H1 (cell line): Measurements from ENCODE around the gene SCAMP5. TPM values are rescaled to one million over a fixed set of nuclear protein-coding genes. Genes with fewer than 3 reads are reported as not detected.

Experiments used
- CTCF ChIA-PET: fragments of 300-600 bp; sonication (Branson Sonifier 250); formaldehyde crosslinking; loops from one replicate; lab custom pipeline; 2021; ENCODE audit not compliant: partially characterized antibody; lab: Charles Lee
- POLR2A ChIA-PET: fragments of 300-600 bp; sonication (Branson Sonifier 250); formaldehyde crosslinking; loops from one replicate; lab custom pipeline; 2021; ENCODE audit warnings: inconsistent platforms; ENCODE audit not compliant: partially characterized antibody; lab: Charles Lee
- DNase-seq, 2 experiments: peaks; one replicate each; pipeline versions ENCODE4 v3.0.0 to v3.0.0-alpha.2; 2010 to 2022; ENCODE audit warnings: low spot score in 2 of 2, low read depth in 1 of 2, mixed read lengths in 1 of 2
- FAIRE-seq: peaks from 2 replicates; lab custom pipeline; 2011; peaks lifted over from hg19 to GRCh38; lab: Jason Lieb, UNC
- H2AFZ ChIP-seq: 2 replicates; pipeline ENCODE4 v1.8.1; 2012; ENCODE audit warnings: low read length, inconsistent platforms
- H2AK5ac ChIP-seq: 2 replicates; pipeline ENCODE4 v1.6.1; 2013; ENCODE audit warnings: low read depth, low read length
- H2BK120ac ChIP-seq: replicated peaks from 2 replicates; pipeline ENCODE3; 2013; ENCODE audit warnings: low read depth, low read length, inconsistent platforms
- H2BK12ac ChIP-seq: 2 replicates; pipeline ENCODE4 v1.6.1; 2013; ENCODE audit warnings: low read depth, low read length
- H2BK15ac ChIP-seq: 2 replicates; pipeline ENCODE4 v1.6.1; 2013; ENCODE audit warnings: low read length
- H2BK20ac ChIP-seq: 2 replicates; pipeline ENCODE4 v1.6.1; 2013; ENCODE audit warnings: low read length
- H2BK5ac ChIP-seq: 2 replicates; pipeline ENCODE4 v1.6.1; 2013; ENCODE audit warnings: low read depth, low read length
- H3K14ac ChIP-seq: 2 replicates; pipeline ENCODE4 v1.6.1; 2013; ENCODE audit warnings: inconsistent platforms; ENCODE audit not compliant: insufficient read length
- H3K18ac ChIP-seq: 2 replicates; pipeline ENCODE4 v1.6.1; 2013; ENCODE audit warnings: low read length; ENCODE audit errors: extremely low read depth
- H3K23ac ChIP-seq: 2 replicates; pipeline ENCODE4 v1.6.1; 2013; ENCODE audit warnings: inconsistent platforms; ENCODE audit not compliant: insufficient read length
- H3K23me2 ChIP-seq: 2 replicates; pipeline ENCODE4 v1.6.1; 2013; ENCODE audit warnings: low read depth, low read length
- H3K27ac ChIP-seq: 2 replicates; pipeline ENCODE4 v1.6.1; 2011; ENCODE audit warnings: low read depth, low read length, inconsistent platforms
- H3K27me3 ChIP-seq, 4 experiments: replicated peaks in 1 of 4; 1 replicate in 1 of 4; 2 replicates in 3 of 4; pipeline versions ENCODE4 v1.6.1 to v1.8.1; 2011 to 2013; ENCODE audit warnings: low read length in 3 of 4, mild to moderate bottlenecking in 3 of 4, inconsistent platforms in 2 of 4, mixed read lengths in 2 of 4, moderate library complexity in 1 of 4; ENCODE audit not compliant: control insufficient read depth in 3 of 4, insufficient read depth in 3 of 4; ENCODE audit errors: extremely low read depth in 1 of 4
- H3K36me3 ChIP-seq, 4 experiments: 2 replicates each; pipeline versions ENCODE4 v1.6.1 to v1.8.1; 2011 to 2013; ENCODE audit warnings: mild to moderate bottlenecking in 4 of 4, low read length in 3 of 4, moderate library complexity in 2 of 4, control low read depth in 1 of 4, inconsistent platforms in 1 of 4; ENCODE audit not compliant: insufficient read depth in 4 of 4, control insufficient read depth in 2 of 4
- H3K4ac ChIP-seq: replicated peaks from 2 replicates; pipeline ENCODE3; 2013; ENCODE audit warnings: low read length, low read depth, mixed read lengths, inconsistent platforms; ENCODE audit not compliant: insufficient read length
- H3K4me1 ChIP-seq, 4 experiments: replicated peaks in 1 of 4; 1 replicate in 1 of 4; 2 replicates in 3 of 4; pipeline versions ENCODE4 v1.6.1 to v1.8.1; 2011 to 2013; ENCODE audit warnings: low read length in 3 of 4, inconsistent platforms in 2 of 4, mixed read lengths in 1 of 4; ENCODE audit not compliant: insufficient read depth in 4 of 4, control insufficient read depth in 3 of 4
- H3K4me2 ChIP-seq, 2 experiments: 2 replicates each; pipeline versions ENCODE4 v1.6.1 to v1.8.1; 2011 to 2013; ENCODE audit warnings: low read depth in 2 of 2, low read length in 2 of 2, control low read depth in 1 of 2, inconsistent platforms in 1 of 2, mild to moderate bottlenecking in 1 of 2; ENCODE audit not compliant: insufficient read depth in 1 of 2
- H3K4me3 ChIP-seq, 4 experiments: fragments of 200-600, 300-600 bp in 1 of 4; sonication (generic), shearing (Covaris generic), sonication (Bioruptor Twin) in 1 of 4; 2 replicates each; pipeline versions ENCODE4 v1.5.1 to v1.8.1; 2011 to 2016; ENCODE audit warnings: low read length in 4 of 4, low read depth in 3 of 4, control low read depth in 2 of 4, inconsistent platforms in 2 of 4, mild to moderate bottlenecking in 2 of 4, mixed read lengths in 1 of 4, moderate library complexity in 1 of 4; ENCODE audit not compliant: insufficient read depth in 2 of 4; ENCODE audit errors: extremely low read depth in 1 of 4
- H3K56ac ChIP-seq: replicated peaks from 2 replicates; pipeline ENCODE3; 2013; ENCODE audit warnings: low read depth, mild to moderate bottlenecking, mixed read lengths, low read length, inconsistent platforms; ENCODE audit not compliant: insufficient read length
- H3K79me1 ChIP-seq: 2 replicates; pipeline ENCODE4 v1.6.1; 2013; ENCODE audit warnings: low read depth, low read length, control low read depth
- H3K79me2 ChIP-seq, 2 experiments: 2 replicates each; pipeline versions ENCODE4 v1.6.1 to v1.8.1; 2012 to 2013; ENCODE audit warnings: low read length in 2 of 2, mild to moderate bottlenecking in 2 of 2, inconsistent platforms in 1 of 2; ENCODE audit not compliant: insufficient read depth in 2 of 2, control insufficient read depth in 1 of 2
- H3K9ac ChIP-seq, 4 experiments: replicated peaks in 1 of 4; 1 replicate in 1 of 4; 2 replicates in 3 of 4; pipeline versions ENCODE4 v1.6.1 to v1.8.1; 2011 to 2013; ENCODE audit warnings: low read depth in 3 of 4, low read length in 3 of 4, control low read depth in 2 of 4, mild to moderate bottlenecking in 2 of 4, moderate library complexity in 2 of 4, inconsistent platforms in 1 of 4; ENCODE audit errors: extremely low read depth in 1 of 4
- H3K9me3 ChIP-seq, 2 experiments: 2 replicates each; pipeline versions ENCODE4 v1.6.1 to v1.8.1; 2012 to 2013; ENCODE audit warnings: mild to moderate bottlenecking in 2 of 2, moderate library complexity in 2 of 2, control low read depth in 1 of 2, inconsistent platforms in 1 of 2, low read depth in 1 of 2, low read length in 1 of 2, mixed read lengths in 1 of 2; ENCODE audit not compliant: insufficient read depth in 2 of 2
- H4K20me1 ChIP-seq, 2 experiments: replicated peaks in 1 of 2; 2 replicates each; pipeline versions ENCODE3 to v1.8.1; 2011 to 2013; ENCODE audit warnings: inconsistent platforms in 2 of 2, low read length in 2 of 2, mild to moderate bottlenecking in 1 of 2; ENCODE audit not compliant: insufficient read depth in 2 of 2, control insufficient read depth in 1 of 2
- H4K5ac ChIP-seq: 2 replicates; pipeline ENCODE4 v1.6.1; 2013; ENCODE audit warnings: low read length, low read depth, mixed read lengths, inconsistent platforms; ENCODE audit not compliant: insufficient read length
- H4K8ac ChIP-seq: 2 replicates; pipeline ENCODE4 v1.8.0; 2013; ENCODE audit warnings: mild to moderate bottlenecking, moderate library complexity, low read length, inconsistent platforms; ENCODE audit not compliant: insufficient read depth; ENCODE audit errors: extremely low read depth
- H4K91ac ChIP-seq: replicated peaks from 2 replicates; pipeline ENCODE3; 2013; ENCODE audit warnings: low read length, mixed read lengths, inconsistent platforms; ENCODE audit not compliant: insufficient read length
- BCL11A ChIP-seq, 2 experiments: IDR thresholded peaks; one replicate each; pipeline ENCODE4 v1.6.1; 2011; ENCODE audit warnings: low read depth in 2 of 2, low read length in 2 of 2, mild to moderate bottlenecking in 2 of 2
- E2F6 ChIP-seq: IDR thresholded peaks from 2 replicates; pipeline ENCODE4 v1.6.1; 2012; ENCODE audit warnings: inconsistent platforms
- EZH2 ChIP-seq: fragments of 200-600 bp; sonication (generic); IDR thresholded peaks from 2 replicates; pipeline ENCODE4 v1.7.1; 2012; ENCODE audit warnings: low read depth, mild to moderate bottlenecking, moderate library complexity, low read length, inconsistent platforms; ENCODE audit not compliant: severe bottlenecking
- GTF2F1 ChIP-seq: IDR thresholded peaks from 2 replicates; pipeline ENCODE4 v1.6.1; 2012; ENCODE audit warnings: low read depth, low read length, improper control_type of control experiment, borderline replicate concordance
- HDAC6 ChIP-seq: IDR thresholded peaks from one replicate; pipeline ENCODE4 v1.7.1; 2012; ENCODE audit warnings: low read depth, mild to moderate bottlenecking, inconsistent platforms, low read length, moderate library complexity
- KDM4A ChIP-seq: IDR thresholded peaks from one replicate; pipeline ENCODE4 v1.7.1; 2012; ENCODE audit warnings: low read depth, mild to moderate bottlenecking, moderate library complexity, low read length, inconsistent platforms; ENCODE audit not compliant: severe bottlenecking
- MAFK ChIP-seq: IDR thresholded peaks from 2 replicates; pipeline ENCODE4 v1.6.1; 2012; ENCODE audit warnings: low read depth, mild to moderate bottlenecking, improper control_type of control experiment, low read length
- POU5F1 ChIP-seq: IDR thresholded peaks from 2 replicates; pipeline ENCODE4 v1.6.1; 2011; ENCODE audit warnings: low read depth, mild to moderate bottlenecking, low read length, moderate library complexity
- SIRT6 ChIP-seq: IDR thresholded peaks from one replicate; pipeline ENCODE4 v1.7.1; 2012; ENCODE audit warnings: low read length, inconsistent platforms
- USF2 ChIP-seq: IDR thresholded peaks from 2 replicates; pipeline ENCODE4 v1.6.1; 2011; ENCODE audit warnings: low read length, improper control_type of control experiment
- ZNF274 ChIP-seq: IDR thresholded peaks from 2 replicates; pipeline ENCODE4 v1.7.0; 2012; ENCODE audit warnings: low read length, borderline replicate concordance; ENCODE audit errors: extremely low read depth
- WGBS, 2 experiments: shearing (Covaris generic) in 1 of 2; methylation state at CpG; one replicate each; pipeline versions ENCODE4 v1.1.6 to v1.1.7; 2013 to 2015; ENCODE audit warnings: low lambda C conversion rate in 2 of 2, mixed read lengths in 2 of 2, inconsistent platforms in 1 of 2, low coverage in 1 of 2, missing lambda C conversion rate in 1 of 2; ENCODE audit not compliant: insufficient replicate concordance in 2 of 2, insufficient coverage in 1 of 2, insufficient read length in 1 of 2; ENCODE audit errors: extremely low coverage in 1 of 2, missing lambda C conversion rate in 1 of 2; 5-methylcytosine and 5-hydroxymethylcytosine counted together
- polyA plus RNA-seq, 7 experiments: library from polyadenylated mRNA; depleted of rRNA in 3 of 7; stranded (reverse) in 5 of 7; unstranded in 2 of 7; fragments of >200 nt in 5 of 7; fragments of 200-250 nt in 2 of 7; gene quantifications; 1 replicate in 5 of 7; 2 replicates in 1 of 7; 4 replicates in 1 of 7; pipeline versions ENCODE4 v1.2.1 to v1.2.3, GENCODE V29; 2011 to 2013; ENCODE audit warnings: missing spikeins in 2 of 7, mixed read lengths in 2 of 7
- total RNA-seq: library from RNA; stranded (reverse); fragmentation: NEBNext Ultra II Directional; extraction: Animal tissue kit (Norgen Biotek cat#: 25700); gene quantifications from 2 replicates; pipeline ENCODE4 v1.2.1, GENCODE V29; 2021

The SCAMP5 gene
- total and polyA plus RNA-seq, 2 of the 8 experiments (the other 6 are each of a cell fraction or from before 2014, with no cell fraction given): 55.4 to 94.7 TPM

GRCh38 chr15:75045332-75046015 is 50.1 kb downstream of the SCAMP5 start:
- Histone ChIP-seq H3K9ac (no peak overlapping the region), H3K9me3 (no peaks in the 10 kb centered on the region), H4K5ac (no peak overlapping the region), H3K18ac (no peak overlapping the region), H3K4me1 (peaks cover 0 to 12% (median 8%) of the 10 kb centered on the region in 4 experiments; a peak in 5 of 7 replicates), H2BK120ac (no peak overlapping the region), H4K91ac (no peak overlapping the region), H3K27ac (no peak overlapping the region), H3K4me2 (no peak overlapping the region), H3K23me2 (no peaks in the 10 kb centered on the region), H3K79me1 (no peaks in the 10 kb centered on the region; the same call in 1 of the 2 replicates), H3K23ac (no peak overlapping the region), H2BK12ac (no peak overlapping the region), H2BK5ac (no peak overlapping the region), H2BK20ac (no peak overlapping the region), H3K56ac (no peak overlapping the region)
- POLR2A ChIA-PET: interaction anchor here (0.6 to 1.0 kb wide), 5 partner anchors 9 to 154 kb away, joined by 3 to 5 read pairs (median 3); no protein-coding TSS in a partner anchor
- CTCF ChIA-PET: interaction anchor here (1.0 to 4.8 kb wide), 5 partner anchors 9 to 163 kb away, joined by 4 to 46 read pairs (median 5); partner anchors contain the start of gene C15orf39
- TF ChIP-seq HDAC6 (no peak), GTF2F1 (no peak), POU5F1 (no peak), BCL11A (IDR thresholded peaks at IDR 0.05; ENCODE audit: low read depth in 2 of 2, low read length in 2 of 2) (no peak), SIRT6 (no peak), KDM4A (no peak), E2F6 (no peak), ZNF274 (no peak), USF2 (no peak), EZH2 (no peak), MAFK (no peak)
- TF ChIP-seq, all 59 proteins: peak for 0
- no peak overlapping the region for H3K4me3 ChIP-seq
- peaks cover 3 to 8% of the 10 kb centered on the region in 2 experiments for H4K20me1 ChIP-seq
- DNase-seq (no peak), FAIRE-seq (no peak)
- no peak overlapping the region for H2BK15ac ChIP-seq
- no peaks in the 10 kb centered on the region for H3K27me3 ChIP-seq
- H4K8ac ChIP-seq: no peak overlapping the region
- H3K36me3 ChIP-seq: no peaks in the 10 kb centered on the region; a peak in 1 of 8 replicates
- no peak overlapping the region for H3K14ac ChIP-seq
- H3K79me2 ChIP-seq: no peaks in the 10 kb centered on the region
- H2AK5ac ChIP-seq: no peak overlapping the region
- H2AFZ ChIP-seq: no peak overlapping the region
- H3K4ac ChIP-seq: no peak overlapping the region
- WGBS, 2 experiments: 92% methylated on average over 5 of the region's 6 CpGs; no CpG with 5 or more reads in 1 of the 2 experiments
